ENCODE data around the gene C11orf42.

The C11orf42 gene

DNA sequence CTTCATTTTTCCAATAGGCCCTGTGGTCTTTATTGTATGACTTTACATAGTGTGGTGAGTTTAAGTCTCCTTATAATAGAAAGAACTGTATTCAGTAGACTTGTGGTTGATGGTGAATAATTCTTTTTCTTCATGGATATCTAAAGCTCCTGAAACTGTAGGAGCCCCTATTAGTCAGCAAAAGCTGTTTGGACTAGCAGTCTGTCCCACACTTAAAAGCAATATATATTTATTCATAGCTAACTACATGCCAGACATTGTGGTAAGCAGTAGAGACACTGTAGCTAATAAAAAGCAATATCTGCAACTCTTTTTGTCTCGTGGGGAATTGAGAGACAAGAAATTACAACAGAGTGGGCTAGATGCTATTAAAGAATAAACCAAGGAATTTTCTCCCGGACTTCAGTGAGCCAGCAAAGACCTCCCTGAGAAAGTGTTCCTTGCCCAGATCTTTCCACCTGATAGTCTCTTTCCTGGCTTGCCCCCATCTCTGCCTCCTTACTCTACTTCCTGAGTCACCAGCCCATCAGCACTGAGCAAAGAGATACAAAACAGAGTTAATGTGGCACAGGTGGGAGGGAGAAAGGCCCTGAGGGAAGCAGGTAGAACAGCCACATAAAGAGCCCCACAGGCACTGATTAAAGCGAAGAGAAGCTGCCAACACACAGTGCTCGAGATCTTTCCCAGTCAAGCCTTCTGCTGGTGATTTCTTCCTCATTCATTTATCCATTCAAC is 7.7 kb upstream of the C11orf42 start:
- POLR2A ChIA-PET: no interaction called here
- CTCF ChIA-PET: no interaction called here
- no peak for DNase-seq (ENCODE audit: extremely low spot score)
- TF ChIP-seq HDGF (IDR thresholded peaks at IDR 0.05; ENCODE audit: borderline replicate concordance) (no peak), ARNT (IDR thresholded peaks at IDR 0.05) (no peak), ZNF384 (IDR thresholded peaks at IDR 0.05) (no peak)

GRCh38 chr11:6199174-6199810 is 6.1 kb upstream of the C11orf42 start, which contains the start of gene OR52W1:
TSS of gene OR52W1 (plus strand) at chr11:6199224. CDS start at chr11:6199224, 0 bp downstream.
- ChIA-PET POLR2A (no interaction called here), CTCF (no interaction called here)
- TF ChIP-seq CTBP1 (IDR thresholded peaks at IDR 0.05; ENCODE audit: borderline replicate concordance): no peak
- TF ChIP-seq ARNT (IDR thresholded peaks at IDR 0.05): no peak
- no peak for TF ChIP-seq FOXM1 (IDR thresholded peaks at IDR 0.05; ENCODE audit: borderline replicate concordance)
- no peak for TF ChIP-seq ELF4 (IDR thresholded peaks at IDR 0.05)
- TF ChIP-seq TARDBP (IDR thresholded peaks at IDR 0.05): no peak
- no peak for TF ChIP-seq L3MBTL2 (conservative IDR thresholded peaks at IDR 0.05)
- TF ChIP-seq NFRKB (IDR thresholded peaks at IDR 0.05): no peak
- TF ChIP-seq BHLHE40 (IDR thresholded peaks at IDR 0.05; ENCODE audit: borderline replicate concordance): no peak
- TF ChIP-seq ZNF384 (IDR thresholded peaks at IDR 0.05): no peak
- no peak for TF ChIP-seq SUZ12 (IDR thresholded peaks at IDR 0.05)
- no peak for TF ChIP-seq SP1 (IDR thresholded peaks at IDR 0.05)
- TF ChIP-seq FOXA1 (IDR thresholded peaks at IDR 0.05): no peak
- no peak for TF ChIP-seq PKNOX1 (IDR thresholded peaks at IDR 0.05)
- TF ChIP-seq LEF1 (IDR thresholded peaks at IDR 0.05; ENCODE audit: borderline replicate concordance): no peak
- no peak for TF ChIP-seq HDGF (IDR thresholded peaks at IDR 0.05; ENCODE audit: borderline replicate concordance)
- TF ChIP-seq FOXK2 (IDR thresholded peaks at IDR 0.05): no peak
- no peak for DNase-seq (ENCODE audit: extremely low spot score)

DNA sequence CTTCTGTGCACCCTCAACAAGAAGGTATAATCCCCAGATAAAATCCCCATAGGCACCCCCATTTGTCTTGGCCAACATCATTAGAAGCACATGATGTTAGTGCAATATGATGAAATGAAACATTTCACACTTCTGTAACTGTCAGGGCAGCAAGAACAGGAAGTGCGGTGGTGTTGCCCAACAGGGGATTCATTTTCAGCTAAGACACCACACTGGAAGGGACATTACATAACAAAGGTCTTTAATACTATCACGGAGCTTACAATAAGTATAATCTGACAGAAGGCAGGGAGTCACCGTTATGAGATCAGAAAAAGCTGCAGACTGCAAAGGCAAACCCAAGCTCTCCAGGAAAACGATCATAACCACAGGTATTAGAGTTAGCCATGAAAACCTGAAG is 4.4 kb upstream of the C11orf42 start:
- TF ChIP-seq ELF4 (IDR thresholded peaks at IDR 0.05): no peak
- TF ChIP-seq ZNF384 (IDR thresholded peaks at IDR 0.05): no peak
- no peak for TF ChIP-seq L3MBTL2 (conservative IDR thresholded peaks at IDR 0.05)
- TF ChIP-seq PKNOX1 (IDR thresholded peaks at IDR 0.05): no peak
- TF ChIP-seq BHLHE40 (IDR thresholded peaks at IDR 0.05; ENCODE audit: borderline replicate concordance): no peak
- TF ChIP-seq TARDBP (IDR thresholded peaks at IDR 0.05): no peak
- TF ChIP-seq FOXK2 (IDR thresholded peaks at IDR 0.05): no peak
- no peak for TF ChIP-seq FOXM1 (IDR thresholded peaks at IDR 0.05; ENCODE audit: borderline replicate concordance)
- no peak for TF ChIP-seq HDGF (IDR thresholded peaks at IDR 0.05; ENCODE audit: borderline replicate concordance)
- TF ChIP-seq SP1 (IDR thresholded peaks at IDR 0.05): no peak
- no peak for DNase-seq (ENCODE audit: extremely low spot score)
- POLR2A ChIA-PET: no interaction called here
- CTCF ChIA-PET: no interaction called here

GRCh38 chr11:6201481-6201880 is 3.9 kb upstream of the C11orf42 start:
- ChIA-PET POLR2A (no interaction called here), CTCF (no interaction called here)
- TF ChIP-seq CTBP1 (IDR thresholded peaks at IDR 0.05; ENCODE audit: borderline replicate concordance) (no peak), L3MBTL2 (conservative IDR thresholded peaks at IDR 0.05) (no peak), FOXM1 (IDR thresholded peaks at IDR 0.05; ENCODE audit: borderline replicate concordance) (no peak), BHLHE40 (IDR thresholded peaks at IDR 0.05; ENCODE audit: borderline replicate concordance) (no peak), SP1 (IDR thresholded peaks at IDR 0.05) (no peak), PKNOX1 (IDR thresholded peaks at IDR 0.05) (no peak), FOXA1 (IDR thresholded peaks at IDR 0.05) (no peak), FOXK2 (IDR thresholded peaks at IDR 0.05) (no peak), LEF1 (IDR thresholded peaks at IDR 0.05; ENCODE audit: borderline replicate concordance) (no peak), TARDBP (IDR thresholded peaks at IDR 0.05) (no peak), ELF4 (IDR thresholded peaks at IDR 0.05) (no peak), SUZ12 (IDR thresholded peaks at IDR 0.05) (no peak), NFRKB (IDR thresholded peaks at IDR 0.05) (no peak)
- DNase-seq (ENCODE audit: extremely low spot score): no peak

- TF ChIP-seq FOXK2 (IDR thresholded peaks at IDR 0.05) (no peak), BHLHE40 (IDR thresholded peaks at IDR 0.05; ENCODE audit: borderline replicate concordance) (no peak), SP1 (IDR thresholded peaks at IDR 0.05) (no peak), SUZ12 (IDR thresholded peaks at IDR 0.05) (no peak), ARNT (IDR thresholded peaks at IDR 0.05) (no peak), NFRKB (IDR thresholded peaks at IDR 0.05) (no peak), FOXM1 (IDR thresholded peaks at IDR 0.05; ENCODE audit: borderline replicate concordance) (no peak), HDGF (IDR thresholded peaks at IDR 0.05; ENCODE audit: borderline replicate concordance) (no peak), L3MBTL2 (conservative IDR thresholded peaks at IDR 0.05) (no peak), PKNOX1 (IDR thresholded peaks at IDR 0.05) (no peak), ZNF384 (IDR thresholded peaks at IDR 0.05) (no peak), FOXA1 (IDR thresholded peaks at IDR 0.05) (no peak)
- DNase-seq (ENCODE audit: extremely low spot score): no peak
- CTCF ChIA-PET: no interaction called here
- POLR2A ChIA-PET: no interaction called here
These were observed 3.3 kb upstream of the C11orf42 start for GRCh38 chr11:6202041-6202440.
